Keratinocyte (primary cell): ENCODE measurements around the gene IL10RA. TPM values are rescaled to one million over a fixed set of nuclear protein-coding genes. Genes with fewer than 3 reads are reported as not detected.

Source experiments
- DNase-seq: peaks from one replicate; pipeline ENCODE4 v3.0.0-alpha.2; 2011; ENCODE audit warnings: low read depth, missing footprints, low spot score
- FAIRE-seq: peaks from 2 replicates; lab custom pipeline; 2011; peaks lifted over from hg19 to GRCh38; lab: Jason Lieb, UNC
- H2AFZ ChIP-seq: 2 replicates; pipeline ENCODE4 v1.6.0; 2012; ENCODE audit warnings: low read length, control low read depth, inconsistent platforms; ENCODE audit not compliant: control insufficient read depth
- H3K27ac ChIP-seq: 2 replicates; pipeline ENCODE4 v1.5.1; 2011; ENCODE audit warnings: low read length; ENCODE audit not compliant: control insufficient read depth, insufficient read depth
- H3K27me3 ChIP-seq: 3 replicates; pipeline ENCODE4 v1.6.0; 2011; ENCODE audit warnings: low read length; ENCODE audit not compliant: control insufficient read depth, insufficient read depth; ENCODE audit errors: extremely low read depth
- H3K36me3 ChIP-seq, 2 experiments: 2 replicates in 1 of 2; 3 replicates in 1 of 2; pipeline ENCODE4 v1.5.1; 2011; ENCODE audit warnings: low read length in 2 of 2, mild to moderate bottlenecking in 1 of 2; ENCODE audit not compliant: control insufficient read depth in 2 of 2, insufficient read depth in 2 of 2; ENCODE audit errors: extremely low read depth in 1 of 2
- H3K4me1 ChIP-seq: 3 replicates; pipeline ENCODE4 v1.5.1; 2011; ENCODE audit warnings: low read length; ENCODE audit not compliant: control insufficient read depth, insufficient read depth; ENCODE audit errors: extremely low read depth
- H3K4me2 ChIP-seq: 3 replicates; pipeline ENCODE4 v1.6.0; 2011; ENCODE audit warnings: low read depth, low read length; ENCODE audit not compliant: control insufficient read depth, insufficient read depth; ENCODE audit errors: extremely low read depth
- H3K4me3 ChIP-seq, 3 experiments: fragments of 200-600 bp in 1 of 3; sonication (generic) in 1 of 3; 2 replicates in 2 of 3; 3 replicates in 1 of 3; pipeline ENCODE4 v1.5.1; 2011 to 2016; ENCODE audit warnings: low read length in 3 of 3, mild to moderate bottlenecking in 3 of 3, control low read depth in 2 of 3, inconsistent platforms in 1 of 3, low read depth in 1 of 3, mixed read lengths in 1 of 3, mixed run types in 1 of 3, moderate library complexity in 1 of 3; ENCODE audit not compliant: control insufficient read depth in 2 of 3, insufficient read depth in 2 of 3; ENCODE audit errors: extremely low read depth in 1 of 3
- H3K79me2 ChIP-seq: 2 replicates; pipeline ENCODE4 v1.6.0; 2012; ENCODE audit warnings: low read length; ENCODE audit not compliant: control insufficient read depth, insufficient read depth
- H3K9ac ChIP-seq: 3 replicates; pipeline ENCODE4 v1.6.0; 2011; ENCODE audit warnings: low read length; ENCODE audit not compliant: control insufficient read depth, insufficient read depth; ENCODE audit errors: extremely low read depth
- H3K9me1 ChIP-seq: 3 replicates; pipeline ENCODE4 v1.6.0; 2011; ENCODE audit warnings: low read length; ENCODE audit not compliant: control insufficient read depth, insufficient read depth; ENCODE audit errors: extremely low read depth
- H3K9me3 ChIP-seq: 2 replicates; pipeline ENCODE4 v1.5.1; 2012; ENCODE audit warnings: low read depth, low read length; ENCODE audit not compliant: control insufficient read depth
- H4K20me1 ChIP-seq: 3 replicates; pipeline ENCODE4 v1.6.0; 2011; ENCODE audit warnings: low read length; ENCODE audit not compliant: control insufficient read depth, insufficient read depth; ENCODE audit errors: extremely low read depth
- CTCF ChIP-seq, 3 experiments: IDR thresholded peaks in 1 of 3; conservative IDR thresholded peaks in 1 of 3; optimal IDR thresholded peaks in 1 of 3; 2 replicates in 2 of 3; 3 replicates in 1 of 3; pipeline versions ENCODE3 to v1.5.1; 2011; ENCODE audit warnings: low read length in 3 of 3, mild to moderate bottlenecking in 3 of 3, moderate library complexity in 2 of 3, control low read depth in 1 of 3, inconsistent platforms in 1 of 3; ENCODE audit not compliant: insufficient read depth in 2 of 3; ENCODE audit errors: extremely low read depth in 1 of 3
- EZH2 ChIP-seq: IDR thresholded peaks from one replicate; pipeline ENCODE4 v1.6.1; 2012; ENCODE audit warnings: inconsistent platforms, mild to moderate bottlenecking, low read length, moderate library complexity
- dilution Hi-C: fragments of 300-500 bp; cut with MboI; formaldehyde crosslinking; loops from one replicate; pipeline ENCODE4 v1.7.0; 2020; ENCODE audit warnings: low sequenced_read_pairs; ENCODE audit not compliant: extremely low pct_ligation_motif_present
- polyA plus RNA-seq, 5 experiments: library from polyadenylated mRNA; depleted of rRNA in 3 of 5; stranded (reverse) in 3 of 5; stranded (forward) in 1 of 5; unstranded in 1 of 5; fragments of >200 nt; gene quantifications; 1 replicate in 1 of 5; 2 replicates in 3 of 5; 3 replicates in 1 of 5; pipeline versions ENCODE4 v1.2.1 to v1.2.3, GENCODE V29; 2011 to 2012; ENCODE audit warnings: missing spikeins in 2 of 5, low read depth in 1 of 5, low replicate concordance in 1 of 5

Gene IL10RA
- polyA plus RNA-seq, 1 donor (not counting 4 experiments of a cell fraction or from before 2014, with no cell fraction given): 0.04 TPM

- Histone ChIP-seq H3K9ac (no peak overlapping the region), H3K4me2 (no peak overlapping the region), H4K20me1 (no peaks in the 10 kb centered on the region), H3K9me1 (peaks cover 2% of the 10 kb centered on the region), H3K27me3 (peaks cover 7% of the 10 kb centered on the region), H3K79me2 (no peaks in the 10 kb centered on the region), H3K27ac (no peak overlapping the region), H3K4me3 (no peak overlapping the region), H3K4me1 (peaks cover 17% of the 10 kb centered on the region), H2AFZ (no peak overlapping the region), H3K9me3 (no peaks in the 10 kb centered on the region), H3K36me3 (no peaks in the 10 kb centered on the region)
- dilution Hi-C loops: no loop called here
- DNase-seq: no peak
- no peak for TF ChIP-seq EZH2
- no peak for TF ChIP-seq CTCF (optimal IDR thresholded peaks at IDR 0.05 in 1 of 3, IDR thresholded peaks at IDR 0.05 in 1 of 3, conservative IDR thresholded peaks at IDR 0.05 in 1 of 3; ENCODE audit: extremely low read depth in 1 of 3, insufficient read depth in 2 of 3, low read length in 3 of 3)
- FAIRE-seq: no peak
These were observed 22.2 kb downstream of the IL10RA start for GRCh38 chr11:118008271-118008911.

GRCh38 chr11:118009864-118010737 lies 23.9 kb downstream of the IL10RA start:
- Histone ChIP-seq H3K9ac (no peak overlapping the region), H3K27me3 (peaks cover 7% of the 10 kb centered on the region), H3K9me3 (no peaks in the 10 kb centered on the region), H3K4me3 (no peak overlapping the region), H3K36me3 (no peaks in the 10 kb centered on the region), H3K4me1 (peaks cover 17% of the 10 kb centered on the region), H3K4me2 (no peak overlapping the region), H2AFZ (no peak overlapping the region), H3K79me2 (no peaks in the 10 kb centered on the region), H3K9me1 (peaks cover 2% of the 10 kb centered on the region), H4K20me1 (no peaks in the 10 kb centered on the region), H3K27ac (no peak overlapping the region)
- dilution Hi-C loops: no loop called here
- DNase-seq (no peak), FAIRE-seq (no peak)
- TF ChIP-seq CTCF (optimal IDR thresholded peaks at IDR 0.05 in 1 of 3, IDR thresholded peaks at IDR 0.05 in 1 of 3, conservative IDR thresholded peaks at IDR 0.05 in 1 of 3; ENCODE audit: extremely low read depth in 1 of 3, insufficient read depth in 2 of 3, low read length in 3 of 3) (no peak), EZH2 (no peak)
